IMR-90 (cell line): ENCODE data around the gene DNMT3L. TPM values are rescaled to one million over a fixed set of nuclear protein-coding genes. Genes with fewer than 3 reads are reported as not detected.

Source experiments
- ATAC-seq: fragments of 200-7000 bp; cut with Tn5 transposase; 2 replicates; pipeline ENCODE4 v1.9.1; 2020; ENCODE audit warnings: low read depth, mild to moderate bottlenecking, moderate library complexity
- BruUV-seq: library from RNA; stranded (reverse); fragments of 400-500 nt; replicated peaks from 2 replicates; lab custom pipeline; 2021; lab: Mats Ljungman, UMichigan
- CTCF ChIA-PET: fragments of 300-600 bp; formaldehyde crosslinking; extraction: SDS; loops from one replicate; lab custom pipeline; 2021; ENCODE audit warnings: antibody characterized with exemption; lab: Yijun Ruan, JAX
- POLR2A ChIA-PET: fragments of 300-600 bp; sonication (Branson Sonifier 250); formaldehyde crosslinking; loops from one replicate; lab custom pipeline; 2022; ENCODE audit warnings: antibody characterized with exemption; ENCODE audit not compliant: unreplicated experiment; lab: Charles Lee
- DNase-seq: peaks from one replicate; pipeline ENCODE4 v3.0.0; 2013
- H2AFZ ChIP-seq: replicated peaks from 2 replicates; pipeline ENCODE3; 2013; ENCODE audit warnings: low read length, mild to moderate bottlenecking; ENCODE audit not compliant: poor library complexity
- H2AK5ac ChIP-seq: 2 replicates; pipeline ENCODE4 v1.6.1; 2013; ENCODE audit warnings: low read depth, low read length, inconsistent platforms
- H2AK9ac ChIP-seq: replicated peaks from 2 replicates; pipeline ENCODE3; 2013; ENCODE audit warnings: mild to moderate bottlenecking, low read depth, low read length, moderate library complexity; ENCODE audit not compliant: poor library complexity
- H2BK120ac ChIP-seq: 2 replicates; pipeline ENCODE4 v1.6.1; 2013; ENCODE audit warnings: low read depth, low read length, inconsistent platforms
- H2BK15ac ChIP-seq: 3 replicates; pipeline ENCODE4 v1.6.1; 2013; ENCODE audit warnings: low read depth, low read length, inconsistent platforms
- H2BK20ac ChIP-seq: 2 replicates; pipeline ENCODE4 v1.6.1; 2013; ENCODE audit warnings: low read depth, mild to moderate bottlenecking, inconsistent platforms, low read length, moderate library complexity
- H2BK5ac ChIP-seq: 2 replicates; pipeline ENCODE4 v1.6.1; 2013; ENCODE audit warnings: mild to moderate bottlenecking, low read depth, low read length, inconsistent platforms; ENCODE audit not compliant: poor library complexity, severe bottlenecking
- H3K14ac ChIP-seq: replicated peaks from 2 replicates; pipeline ENCODE4 v1.6.1; 2013; ENCODE audit warnings: low read depth, low read length, inconsistent platforms
- H3K18ac ChIP-seq: 2 replicates; pipeline ENCODE4 v1.6.1; 2013; ENCODE audit warnings: low read depth, low read length, control low read depth
- H3K23ac ChIP-seq: 2 replicates; pipeline ENCODE4 v1.6.1; 2013; ENCODE audit warnings: low read depth, low read length, inconsistent platforms
- H3K27ac ChIP-seq: 2 replicates; pipeline ENCODE4 v1.5.1; 2013; ENCODE audit warnings: mild to moderate bottlenecking, control low read depth, low read length; ENCODE audit not compliant: insufficient read depth
- H3K27me3 ChIP-seq: 2 replicates; pipeline ENCODE4 v1.6.1; 2013; ENCODE audit warnings: low read length; ENCODE audit not compliant: control insufficient read depth, insufficient read depth
- H3K36me3 ChIP-seq: 2 replicates; pipeline ENCODE4 v1.6.1; 2013; ENCODE audit warnings: low read length, mixed read lengths; ENCODE audit not compliant: control insufficient read depth, insufficient read depth
- H3K4ac ChIP-seq: 2 replicates; pipeline ENCODE4 v1.6.1; 2013; ENCODE audit warnings: low read depth, low read length, inconsistent platforms
- H3K4me1 ChIP-seq: 2 replicates; pipeline ENCODE4 v1.6.1; 2013; ENCODE audit warnings: low read length, mixed read lengths; ENCODE audit not compliant: control insufficient read depth, insufficient read depth
- H3K4me2 ChIP-seq: 2 replicates; pipeline ENCODE4 v1.6.1; 2013; ENCODE audit warnings: low read depth, mild to moderate bottlenecking, control low read depth, low read length, moderate library complexity
- H3K4me3 ChIP-seq: 2 replicates; pipeline ENCODE4 v1.5.1; 2013; ENCODE audit warnings: low read depth, mild to moderate bottlenecking, control low read depth, low read length, moderate library complexity; ENCODE audit not compliant: insufficient read depth
- H3K56ac ChIP-seq: 2 replicates; pipeline ENCODE4 v1.6.1; 2013; ENCODE audit warnings: low read length, inconsistent platforms; ENCODE audit not compliant: insufficient read depth; ENCODE audit errors: extremely low read depth
- H3K79me1 ChIP-seq, 2 experiments: 2 replicates each; pipeline ENCODE4 v1.6.1; 2013; ENCODE audit warnings: low read length in 2 of 2, inconsistent platforms in 1 of 2, low read depth in 1 of 2
- H3K9ac ChIP-seq: 2 replicates; pipeline ENCODE4 v1.6.1; 2013; ENCODE audit warnings: low read depth, low read length, control low read depth
- H3K9me1 ChIP-seq: 2 replicates; pipeline ENCODE4 v1.6.1; 2013; ENCODE audit warnings: low read length, inconsistent platforms; ENCODE audit not compliant: insufficient read depth
- H3K9me3 ChIP-seq: 2 replicates; pipeline ENCODE4 v1.6.1; 2013; ENCODE audit warnings: low read length; ENCODE audit not compliant: control insufficient read depth, insufficient read depth
- H4K20me1 ChIP-seq: 2 replicates; pipeline ENCODE4 v1.6.1; 2013; ENCODE audit warnings: low read length, inconsistent platforms; ENCODE audit not compliant: insufficient read depth
- H4K5ac ChIP-seq: 2 replicates; pipeline ENCODE4 v1.6.1; 2013; ENCODE audit warnings: mild to moderate bottlenecking, low read depth, low read length, control low read depth
- H4K8ac ChIP-seq, 2 experiments: 2 replicates each; pipeline ENCODE4 v1.6.1; 2013; ENCODE audit warnings: low read depth in 2 of 2, low read length in 2 of 2, control low read depth in 1 of 2, inconsistent platforms in 1 of 2
- H4K91ac ChIP-seq: 2 replicates; pipeline ENCODE4 v1.6.1; 2013; ENCODE audit warnings: low read depth, low read length, inconsistent platforms; ENCODE audit not compliant: insufficient read depth
- BHLHE40 ChIP-seq: fragments of 150-350 bp; IDR thresholded peaks from 2 replicates; pipeline ENCODE4 v1.6.1; 2016; ENCODE audit warnings: mild to moderate bottlenecking, low read depth, low read length
- CHD1 ChIP-seq: IDR thresholded peaks from 2 replicates; pipeline ENCODE4 v1.6.1; 2012; ENCODE audit warnings: low read depth, low read length, improper control_type of control experiment
- ELK1 ChIP-seq: fragments of 150-350 bp; IDR thresholded peaks from 2 replicates; pipeline ENCODE4 v1.6.1; 2016; ENCODE audit warnings: low read depth, mild to moderate bottlenecking, low read length, moderate library complexity, borderline replicate concordance
- MAZ ChIP-seq: IDR thresholded peaks from 2 replicates; pipeline ENCODE4 v1.6.1; 2012; ENCODE audit warnings: low read depth, mild to moderate bottlenecking, low read length, improper control_type of control experiment, moderate library complexity, borderline replicate concordance
- MXI1 ChIP-seq: IDR thresholded peaks from 2 replicates; pipeline ENCODE4 v1.6.1; 2012; ENCODE audit warnings: low read depth, mild to moderate bottlenecking, low read length, moderate library complexity, borderline replicate concordance
- RAD21 ChIP-seq: IDR thresholded peaks from 2 replicates; pipeline ENCODE4 v1.6.1; 2012; ENCODE audit warnings: low read length, improper control_type of control experiment
- RCOR1 ChIP-seq: IDR thresholded peaks from 2 replicates; pipeline ENCODE4 v1.6.1; 2012; ENCODE audit warnings: mild to moderate bottlenecking, low read length, improper control_type of control experiment; ENCODE audit not compliant: insufficient replicate concordance
- WGBS, 2 experiments: methylation state at CpG; one replicate each; pipeline versions ENCODE4 v1.1.5 to v1.1.7; 2013; ENCODE audit warnings: missing lambda C conversion rate in 2 of 2; ENCODE audit not compliant: insufficient read length in 1 of 2; ENCODE audit errors: extremely low coverage in 2 of 2; 5-methylcytosine and 5-hydroxymethylcytosine counted together
- dilution Hi-C: fragments of 300-500 bp; cut with HindIII; formaldehyde crosslinking; loops from one replicate; pipeline ENCODE4 v1.14.3; 2018; ENCODE audit warnings: low sequenced_read_pairs; ENCODE audit not compliant: unreplicated experiment
- in situ Hi-C: fragments of 300-500 bp; cut with MboI; formaldehyde crosslinking; loops from 3 replicates; pipeline ENCODE4 v1.14.3; 2019; ENCODE audit warnings: low sequenced_read_pairs, inconsistent platforms, mixed read lengths
- intact Hi-C: fragments of 100-400 bp; cut with micrococcal nuclease; formaldehyde crosslinking; loops from 2 replicates; pipeline ENCODE4 v1.10.0; 2022
- polyA plus RNA-seq, 3 experiments: library from polyadenylated mRNA; depleted of rRNA; stranded (reverse); fragments of >200 nt; gene quantifications; 2 replicates each; pipeline ENCODE4 v1.2.3, GENCODE V29; 2012; ENCODE audit warnings: low replicate concordance in 1 of 3
- total RNA-seq: library from RNA; depleted of rRNA; stranded (reverse); fragments of >200 nt; gene quantifications from 2 replicates; pipeline ENCODE4 v1.2.3, GENCODE V29; 2012

Gene DNMT3L
- total and polyA plus RNA-seq, 2 of the 4 experiments (the other 2 are of a cell fraction), result not detected

DNA sequence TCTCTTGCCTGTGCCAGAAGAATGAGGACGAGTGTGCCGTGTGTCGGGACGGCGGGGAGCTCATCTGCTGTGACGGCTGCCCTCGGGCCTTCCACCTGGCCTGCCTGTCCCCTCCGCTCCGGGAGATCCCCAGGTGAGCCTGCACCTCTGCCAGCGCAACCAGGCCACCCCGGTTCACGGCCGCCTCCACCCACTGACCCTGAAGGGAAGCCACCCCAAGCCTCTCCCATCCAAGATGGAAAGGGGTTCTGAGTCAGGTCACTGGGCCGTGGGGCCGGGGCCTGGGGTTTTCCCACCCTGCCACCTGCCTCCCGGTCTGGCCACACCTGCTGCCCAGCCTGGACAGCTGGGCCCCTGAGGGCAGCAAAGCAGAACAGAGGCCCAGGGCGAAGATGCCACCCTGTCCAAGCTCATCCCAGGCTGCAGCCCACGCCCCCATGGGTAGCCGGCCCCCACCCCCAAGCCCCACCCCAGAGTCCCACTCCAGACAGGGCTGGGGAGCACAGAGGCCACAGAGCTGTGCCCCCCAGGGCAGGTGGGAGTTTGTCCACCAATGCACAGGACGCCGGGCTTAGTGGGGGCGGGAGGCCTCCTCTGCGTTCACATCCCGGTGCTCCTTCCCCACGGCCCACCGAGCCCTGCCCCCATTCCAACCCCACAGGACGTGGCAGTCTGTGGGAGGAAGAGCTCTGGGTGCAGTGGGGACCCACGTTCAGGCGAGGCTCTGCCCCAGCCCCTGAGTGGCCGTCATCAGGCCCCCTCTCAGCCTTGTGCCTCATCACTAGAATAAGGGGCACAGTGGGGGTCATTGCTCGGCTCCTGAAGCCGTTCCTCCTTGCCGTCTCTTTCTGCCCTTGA, 29.6 kb upstream of the DNMT3L start (continued):
- no peak for TF ChIP-seq BHLHE40

GRCh38 chr21:44290327-44291077, 28.8 kb upstream of the DNMT3L start:
- no peaks in the 10 kb centered on the region for H3K9me3 ChIP-seq
- in situ Hi-C loops (no loop called here), intact Hi-C loops (no loop called here)

More at GRCh38 chr21:44290327-44291077, 28.8 kb upstream of the DNMT3L start:
- Histone ChIP-seq H3K14ac (no peak overlapping the region), H3K79me1 (no peaks in the 10 kb centered on the region), H4K91ac (no peak overlapping the region), H3K27ac (no peak overlapping the region), H3K9ac (no peak overlapping the region), H2BK15ac (no peak overlapping the region), H4K8ac (no peak overlapping the region), H4K5ac (no peak overlapping the region), H3K27me3 (peaks cover 24% of the 10 kb centered on the region; the same call in 1 of the 2 replicates), H2BK20ac (no peak overlapping the region), H2BK5ac (no peak overlapping the region), H3K4ac (no peak overlapping the region), H2AK5ac (no peak overlapping the region), H4K20me1 (no peaks in the 10 kb centered on the region), H3K36me3 (no peaks in the 10 kb centered on the region), H3K4me1 (peaks cover 2% of the 10 kb centered on the region; the same call in 1 of the 2 replicates), H3K18ac (no peak overlapping the region), H3K4me2 (no peak overlapping the region), H2BK120ac (no peak overlapping the region), H2AK9ac (no peak overlapping the region), H2AFZ (no peak overlapping the region), H3K4me3 (no peak overlapping the region), H3K23ac (no peak overlapping the region), H3K9me1 (no peaks in the 10 kb centered on the region), H3K56ac (no peak overlapping the region)
- no TSS peak for BruUV-seq
- ChIA-PET CTCF (no interaction called here), POLR2A (no interaction called here)
- dilution Hi-C loops, result no loop called here
- TF ChIP-seq CHD1, result no peak
- no peak for TF ChIP-seq RCOR1
- TF ChIP-seq ELK1, result no peak
- TF ChIP-seq BHLHE40, result no peak
- TF ChIP-seq MXI1, result no peak
- no peak for TF ChIP-seq MAZ
- TF ChIP-seq RAD21, result no peak
- WGBS, 2 experiments, result 82% methylated on average over 6 of the region's 16 CpGs; no CpG with 5 or more reads in 1 of the 2 experiments
- DNase-seq, result no peak
- no peak for ATAC-seq
